Retinal pigment epithelial cell (primary cell): Measurements from ENCODE around the gene IL17REL.
"Not testable (repeated sequence)": the region's sequence is repeated elsewhere in the genome, so short reads cannot be mapped to it uniquely, and the experiment has no call there.

Experiments
- DNase-seq: peaks from one replicate; pipeline ENCODE4 v3.0.0-alpha.2; 2010; ENCODE audit warnings: low read depth
- H3K4me3 ChIP-seq: 2 replicates; pipeline ENCODE4 v1.5.1; 2011; ENCODE audit warnings: mild to moderate bottlenecking, low read length, control low read depth, moderate library complexity
- TF ChIP-seq, protein P1 (sequence below): conservative IDR thresholded peaks from 2 replicates; pipeline ENCODE4 v1.5.1; 2011; ENCODE audit warnings: low read depth, low read length, control low read depth, inconsistent platforms

The IL17REL gene

DNA sequence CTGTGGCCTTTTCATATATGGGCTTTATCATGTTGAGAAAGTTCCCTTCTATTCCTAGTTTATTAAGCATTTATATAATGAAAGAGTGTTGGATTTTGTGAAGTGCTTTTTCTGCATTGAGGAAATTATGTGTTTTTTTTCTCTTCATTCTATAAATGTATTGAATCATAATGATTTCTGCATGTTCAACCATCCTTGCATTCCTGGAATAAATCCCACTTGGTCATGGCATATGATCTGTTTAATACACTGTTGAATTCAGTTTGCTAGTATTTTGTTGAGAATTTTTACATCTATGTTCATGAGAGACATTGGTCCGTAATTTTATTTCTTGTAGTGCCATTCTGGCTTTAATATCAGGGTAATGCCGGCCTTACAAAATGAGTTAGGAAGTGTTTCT is 26.2 kb downstream of the IL17REL start:
- no peak overlapping the region for H3K4me3 ChIP-seq
- TF ChIP-seq, protein P1, sequence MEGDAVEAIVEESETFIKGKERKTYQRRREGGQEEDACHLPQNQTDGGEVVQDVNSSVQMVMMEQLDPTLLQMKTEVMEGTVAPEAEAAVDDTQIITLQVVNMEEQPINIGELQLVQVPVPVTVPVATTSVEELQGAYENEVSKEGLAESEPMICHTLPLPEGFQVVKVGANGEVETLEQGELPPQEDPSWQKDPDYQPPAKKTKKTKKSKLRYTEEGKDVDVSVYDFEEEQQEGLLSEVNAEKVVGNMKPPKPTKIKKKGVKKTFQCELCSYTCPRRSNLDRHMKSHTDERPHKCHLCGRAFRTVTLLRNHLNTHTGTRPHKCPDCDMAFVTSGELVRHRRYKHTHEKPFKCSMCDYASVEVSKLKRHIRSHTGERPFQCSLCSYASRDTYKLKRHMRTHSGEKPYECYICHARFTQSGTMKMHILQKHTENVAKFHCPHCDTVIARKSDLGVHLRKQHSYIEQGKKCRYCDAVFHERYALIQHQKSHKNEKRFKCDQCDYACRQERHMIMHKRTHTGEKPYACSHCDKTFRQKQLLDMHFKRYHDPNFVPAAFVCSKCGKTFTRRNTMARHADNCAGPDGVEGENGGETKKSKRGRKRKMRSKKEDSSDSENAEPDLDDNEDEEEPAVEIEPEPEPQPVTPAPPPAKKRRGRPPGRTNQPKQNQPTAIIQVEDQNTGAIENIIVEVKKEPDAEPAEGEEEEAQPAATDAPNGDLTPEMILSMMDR = no peak
- DNase-seq = no peak

DNA sequence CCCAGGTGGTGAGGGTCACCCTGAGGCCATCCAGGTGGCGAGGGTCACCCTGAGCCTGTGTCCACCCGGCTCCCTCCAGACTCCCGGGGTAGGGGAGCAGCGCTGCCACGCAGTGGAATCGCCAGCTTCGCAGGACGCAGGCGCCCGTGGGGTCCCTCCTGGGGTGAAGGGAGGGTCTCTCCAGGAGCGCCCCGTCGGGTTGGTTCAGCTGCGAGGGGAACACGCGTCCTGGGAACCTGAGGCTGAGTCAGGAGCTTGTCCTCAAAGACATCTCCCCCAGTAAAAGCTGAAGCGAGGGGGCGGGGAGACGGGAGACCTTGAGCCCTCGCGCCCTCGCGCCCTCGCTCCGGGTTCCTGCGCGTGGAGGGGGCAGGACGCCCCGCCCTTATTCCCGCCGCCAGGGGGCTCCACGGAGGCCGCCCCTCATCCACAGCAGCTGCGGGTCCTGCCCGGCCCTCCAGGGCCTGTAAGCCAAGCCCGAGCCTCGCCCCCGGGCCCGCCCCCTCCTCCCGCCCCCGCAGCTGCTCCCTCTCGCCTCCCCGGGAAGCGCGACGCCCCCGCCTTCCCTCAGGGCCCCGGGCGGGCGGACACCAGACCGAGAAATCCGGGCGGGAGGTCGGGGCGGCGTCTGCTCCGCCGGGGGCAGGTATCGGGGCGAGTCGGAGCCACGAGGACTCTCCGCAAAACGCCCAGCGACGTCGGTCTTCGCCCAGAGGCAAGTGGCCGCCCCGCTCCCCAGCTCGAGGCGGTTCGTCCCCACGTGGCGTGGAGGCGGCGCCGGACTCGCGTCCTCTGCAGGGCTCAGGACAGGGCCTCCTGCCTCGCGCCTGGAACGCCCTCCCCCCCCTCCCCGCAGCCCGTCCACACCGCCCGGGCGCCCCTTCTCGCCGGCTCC is 29.2 kb downstream of the IL17REL start:
- DNase-seq = no peak
- TF ChIP-seq, protein P1 = peak; percentile 43
- no peak overlapping the region for H3K4me3 ChIP-seq

DNA sequence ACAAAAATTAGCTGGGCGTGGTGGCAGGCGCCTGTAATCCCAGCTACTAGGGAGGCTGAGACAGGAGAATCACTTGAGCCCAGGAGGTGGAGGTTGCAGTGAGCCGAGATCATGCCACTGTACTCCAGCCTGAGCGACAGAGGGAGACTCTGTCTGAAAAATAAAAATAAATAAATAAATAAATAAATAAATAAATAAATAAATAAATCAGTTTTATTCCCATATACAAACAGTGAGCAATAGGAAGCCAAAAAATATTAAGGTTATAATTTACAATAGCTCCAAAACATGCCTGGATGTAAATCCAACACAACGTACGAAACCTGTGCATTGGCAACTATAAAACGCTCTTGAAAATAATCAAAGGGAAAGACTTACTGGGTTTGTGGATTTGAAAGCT is 30.8 kb downstream of the IL17REL start:
- DNase-seq = not testable (repeated sequence)

DNA sequence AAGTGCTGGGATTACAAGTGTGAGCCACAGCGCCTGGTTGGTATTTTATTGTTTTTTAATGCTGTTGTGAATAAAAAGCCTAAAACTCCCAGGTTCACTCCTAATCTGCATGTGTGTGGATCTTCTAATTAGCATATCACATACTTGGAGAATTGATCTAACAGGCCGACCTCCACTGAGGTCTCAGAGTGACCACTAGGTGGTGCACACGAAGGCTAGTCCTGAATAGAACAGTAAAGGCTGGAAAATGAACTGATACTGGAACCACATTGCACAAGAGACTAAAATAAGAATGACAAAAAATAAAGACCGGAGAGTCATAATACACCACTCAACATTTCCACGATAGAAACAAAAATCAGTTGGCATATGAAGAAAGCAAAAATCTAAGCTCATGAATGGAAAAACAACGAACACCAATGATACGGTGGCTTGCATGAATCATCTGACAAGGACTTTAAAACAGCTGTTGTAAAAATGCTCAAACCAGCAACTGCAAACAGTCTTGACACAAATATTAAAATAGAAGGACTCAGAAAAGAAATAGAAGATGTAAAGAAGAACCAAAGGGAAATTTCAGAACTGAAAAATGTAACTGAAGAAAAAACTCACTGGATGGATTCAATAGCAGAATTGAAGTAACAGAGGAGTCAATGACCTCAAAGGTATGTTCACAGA is 32.8 kb downstream of the IL17REL start:
- H3K4me3 ChIP-seq = no peak overlapping the region
- no peak for DNase-seq
- TF ChIP-seq, protein P1 = peak; percentile 70

More for the DNA sequence above, 30.8 kb downstream of the IL17REL start:
- H3K4me3 ChIP-seq = not testable (repeated sequence)

DNA sequence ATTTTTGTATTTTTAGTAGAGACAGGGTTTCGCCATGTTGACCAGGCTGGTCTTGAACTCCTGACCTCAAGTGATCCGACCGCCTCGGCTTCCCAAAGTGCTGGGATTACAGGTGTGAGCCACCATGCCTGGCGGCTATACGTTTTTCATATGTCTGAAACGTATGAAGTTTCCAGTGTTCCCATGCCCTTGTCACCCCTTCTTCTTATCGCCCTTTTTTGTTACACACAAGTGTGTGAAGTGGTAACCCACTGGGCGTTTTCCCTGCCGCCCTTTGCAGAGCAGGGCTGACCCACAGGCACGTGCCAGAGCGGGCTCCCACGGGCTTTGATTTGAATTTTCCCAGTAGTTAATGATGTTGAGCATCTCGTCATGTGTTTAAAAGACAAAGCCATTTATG is 35.0 kb downstream of the IL17REL start:
- no peak overlapping the region for H3K4me3 ChIP-seq
- TF ChIP-seq, protein P1 = no peak
- no peak for DNase-seq

DNA sequence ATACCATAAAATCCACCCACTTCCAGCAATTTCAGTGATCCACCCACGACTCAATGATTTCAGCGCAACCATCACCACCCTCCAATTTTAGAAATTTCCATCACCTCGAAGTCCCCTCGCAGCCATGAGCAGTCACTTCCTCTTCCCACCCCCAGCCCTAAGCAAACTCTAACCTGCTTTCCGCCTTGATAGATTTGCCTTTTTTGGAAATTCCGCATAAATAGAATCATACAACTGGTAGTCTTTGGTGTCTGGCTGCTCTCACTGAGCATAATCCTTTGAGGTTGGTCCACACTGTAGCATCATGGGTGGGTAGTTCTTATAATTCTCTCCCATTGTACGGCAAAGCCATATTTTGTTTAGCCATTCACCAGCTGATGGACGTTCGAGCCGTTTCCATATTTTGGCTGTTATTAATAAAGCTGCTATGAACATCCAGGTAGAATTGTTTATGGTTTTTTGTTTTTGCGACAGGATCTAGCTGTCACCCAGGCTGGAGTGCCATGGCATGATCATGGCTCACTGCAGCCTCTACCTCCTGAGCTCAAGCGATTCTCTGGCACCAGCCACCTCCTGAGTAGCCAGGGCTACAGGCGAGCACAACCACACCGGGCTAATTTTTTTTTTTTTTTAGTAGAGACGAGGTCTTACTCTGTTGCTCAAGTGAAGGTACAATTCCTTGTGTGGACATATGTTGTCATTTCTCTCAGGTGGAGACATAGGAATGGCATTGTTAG is 36.0 kb downstream of the IL17REL start:
- no peak for DNase-seq
- TF ChIP-seq, protein P1 = no peak
- no peak overlapping the region for H3K4me3 ChIP-seq

DNA sequence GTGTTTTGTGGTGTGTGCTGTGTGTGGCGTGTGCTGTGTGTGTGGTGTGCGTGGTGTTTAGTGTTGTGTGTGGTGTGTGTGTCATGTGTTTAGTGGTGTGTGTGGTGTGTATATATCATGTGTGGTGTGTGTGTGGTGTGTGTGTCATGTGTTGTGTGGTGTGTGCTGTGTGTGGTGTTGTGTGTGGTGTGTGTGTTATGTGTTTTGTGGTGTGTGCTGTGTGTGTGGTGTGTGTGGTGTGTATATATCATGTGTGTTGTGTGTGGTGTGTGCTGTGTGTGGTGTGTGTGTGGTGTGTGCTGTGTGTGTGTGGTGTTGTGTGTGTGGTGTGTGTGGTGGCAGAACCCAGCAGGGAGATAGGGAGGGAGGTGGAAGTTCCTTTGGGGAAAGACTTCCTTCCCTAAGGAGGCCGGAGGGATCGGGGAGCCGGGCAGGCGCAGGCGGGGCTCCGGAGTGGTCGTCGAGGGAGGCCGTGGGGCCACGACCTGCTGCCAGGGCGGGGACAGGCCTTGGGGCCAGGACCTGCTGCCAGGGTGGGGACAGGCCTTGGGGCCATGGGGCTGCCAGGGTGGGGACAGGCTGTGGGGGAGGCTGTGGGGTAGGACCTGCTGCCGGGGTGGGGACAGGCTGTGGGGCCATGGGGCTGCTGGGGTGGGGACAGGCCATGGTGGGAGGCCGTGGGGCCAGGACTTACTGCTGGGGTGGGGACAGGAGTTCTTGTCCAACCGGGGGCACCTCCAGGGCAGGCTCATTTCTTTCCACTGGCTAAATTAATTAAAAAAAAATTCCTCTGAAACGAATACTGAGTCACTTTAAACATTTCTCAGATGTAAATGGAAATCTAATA is 36.8 kb downstream of the IL17REL start:
- no peak for DNase-seq
- TF ChIP-seq, protein P1 = no peak
- no peak overlapping the region for H3K4me3 ChIP-seq
